ENCODE measurements around the gene EXOC7.

- no peak for TF ChIP-seq POLR2AphosphoS5 (IDR thresholded peaks at IDR 0.05)
- no peak for TF ChIP-seq CTCF (IDR thresholded peaks at IDR 0.05 in 8 of 11, conservative IDR thresholded peaks at IDR 0.05 in 3 of 11)
Observed at GRCh38 chr17:76074390-76075363, 28.9 kb downstream of the EXOC7 start, which contains the start of gene GALR2.
